SU-DHL-6 (cell line): ENCODE results near the gene ABCC12.

ENCODE experiments used
- H2AFZ ChIP-seq: fragments of 200-600 bp; sonication (generic); 2 replicates; pipeline ENCODE4 v1.6.1; 2014; ENCODE audit warnings: low read depth, mild to moderate bottlenecking, moderate library complexity, mixed read lengths, antibody characterized with exemption, low read length; ENCODE audit not compliant: severe bottlenecking
- H3F3A ChIP-seq: fragments of 200-600 bp; shearing (Covaris generic); 2 replicates; pipeline ENCODE4 v1.6.0; 2016; ENCODE audit warnings: antibody characterized with exemption, mild to moderate bottlenecking; ENCODE audit not compliant: insufficient read depth
- H3K27ac ChIP-seq: fragments of 200-600 bp; sonication (generic); 2 replicates; pipeline ENCODE4 v1.5.1; 2016; ENCODE audit warnings: low read depth, mild to moderate bottlenecking, low read length, moderate library complexity, mixed read lengths
- H3K27me3 ChIP-seq: fragments of 200-600 bp; sonication (generic), shearing (Covaris generic); 2 replicates; pipeline ENCODE4 v1.6.0; 2014; ENCODE audit warnings: mild to moderate bottlenecking, low read length
- H3K36me3 ChIP-seq: fragments of 200-600 bp; sonication (generic); 2 replicates; pipeline ENCODE4 v1.6.1; 2014; ENCODE audit warnings: mild to moderate bottlenecking, low read length, mixed read lengths
- H3K4me2 ChIP-seq: fragments of 300-600, 200-600 bp; shearing (Covaris generic), sonication (generic); 2 replicates; pipeline ENCODE4 v1.6.0; 2014; ENCODE audit warnings: low read length, low read depth, mild to moderate bottlenecking; ENCODE audit not compliant: poor library complexity, severe bottlenecking
- H3K4me3 ChIP-seq: fragments of 200-600 bp; sonication (generic); 2 replicates; pipeline ENCODE4 v1.5.1; 2014; ENCODE audit warnings: antibody characterized with exemption, low read length, mild to moderate bottlenecking, mixed read lengths; ENCODE audit not compliant: insufficient read depth, poor library complexity, severe bottlenecking
- H3K79me2 ChIP-seq: fragments of 200-600 bp; sonication (generic); 2 replicates; pipeline ENCODE4 v1.6.1; 2014; ENCODE audit warnings: mild to moderate bottlenecking, low read length, moderate library complexity; ENCODE audit not compliant: insufficient read depth
- H3K9ac ChIP-seq: fragments of 200-600 bp; sonication (generic); 2 replicates; pipeline ENCODE4 v1.7.0; 2014; ENCODE audit warnings: mild to moderate bottlenecking, low read length
- H3K9me2 ChIP-seq: fragments of 200-600 bp; sonication (generic); replicated peaks from 2 replicates; pipeline ENCODE4 v1.6.1; 2014; ENCODE audit warnings: low read length; ENCODE audit not compliant: insufficient read depth
- H3K9me3 ChIP-seq: fragments of 200-600 bp; sonication (generic); 2 replicates; pipeline ENCODE4 v1.6.1; 2014; ENCODE audit warnings: low read length, mixed read lengths; ENCODE audit not compliant: insufficient read depth
- H4K20me1 ChIP-seq: fragments of 200-600 bp; sonication (generic); 2 replicates; pipeline ENCODE4 v1.6.1; 2014; ENCODE audit warnings: low read depth, mild to moderate bottlenecking, antibody characterized with exemption, low read length, moderate library complexity, mixed read lengths
- EZH2phosphoT487 ChIP-seq: fragments of 200-600 bp; sonication (generic), shearing (Covaris generic); conservative IDR thresholded peaks from 2 replicates; pipeline ENCODE4 v1.6.1; 2018; ENCODE audit warnings: mild to moderate bottlenecking, antibody characterized with exemption, low read length, moderate library complexity, mixed read lengths
- TF ChIP-seq, protein P1 (sequence below): fragments of 200-600 bp; sonication (generic); IDR thresholded peaks from one replicate; pipeline ENCODE4 v1.5.1; 2017; ENCODE audit warnings: antibody characterized with exemption, mild to moderate bottlenecking, low read length, moderate library complexity; ENCODE audit not compliant: insufficient read depth, poor library complexity, severe bottlenecking

Gene ABCC12

DNA sequence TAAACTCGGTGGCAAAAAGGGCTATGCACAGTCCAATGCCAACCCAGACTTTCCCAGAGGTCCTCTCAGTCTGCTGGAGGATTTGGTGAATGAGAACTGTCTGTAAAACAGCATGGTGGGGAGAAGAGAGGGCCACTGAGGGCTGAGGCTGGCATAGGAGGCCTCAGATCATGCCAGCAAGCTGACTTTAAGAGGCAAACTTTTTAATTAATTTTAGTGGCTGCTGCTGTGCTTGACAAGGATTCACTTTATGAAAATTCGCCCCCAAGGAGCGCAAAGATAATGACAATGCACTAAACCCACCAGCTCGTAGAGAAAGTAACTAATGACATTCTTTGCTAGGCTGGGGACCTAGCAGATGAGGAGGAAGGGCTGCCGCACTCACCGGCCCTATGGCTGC, 15.0 kb downstream of the ABCC12 start:
- Histone ChIP-seq H3F3A (no peaks in the 10 kb centered on the region), H3K79me2 (no peaks in the 10 kb centered on the region), H3K27ac (no peak overlapping the region), H3K9me3 (no peaks in the 10 kb centered on the region), H3K36me3 (no peaks in the 10 kb centered on the region), H4K20me1 (no peaks in the 10 kb centered on the region), H3K9me2 (no peaks in the 10 kb centered on the region), H3K9ac (no peak overlapping the region), H2AFZ (no peak overlapping the region), H3K27me3 (no peaks in the 10 kb centered on the region), H3K4me2 (no peak overlapping the region), H3K4me3 (no peak overlapping the region)
- TF ChIP-seq, protein P1, sequence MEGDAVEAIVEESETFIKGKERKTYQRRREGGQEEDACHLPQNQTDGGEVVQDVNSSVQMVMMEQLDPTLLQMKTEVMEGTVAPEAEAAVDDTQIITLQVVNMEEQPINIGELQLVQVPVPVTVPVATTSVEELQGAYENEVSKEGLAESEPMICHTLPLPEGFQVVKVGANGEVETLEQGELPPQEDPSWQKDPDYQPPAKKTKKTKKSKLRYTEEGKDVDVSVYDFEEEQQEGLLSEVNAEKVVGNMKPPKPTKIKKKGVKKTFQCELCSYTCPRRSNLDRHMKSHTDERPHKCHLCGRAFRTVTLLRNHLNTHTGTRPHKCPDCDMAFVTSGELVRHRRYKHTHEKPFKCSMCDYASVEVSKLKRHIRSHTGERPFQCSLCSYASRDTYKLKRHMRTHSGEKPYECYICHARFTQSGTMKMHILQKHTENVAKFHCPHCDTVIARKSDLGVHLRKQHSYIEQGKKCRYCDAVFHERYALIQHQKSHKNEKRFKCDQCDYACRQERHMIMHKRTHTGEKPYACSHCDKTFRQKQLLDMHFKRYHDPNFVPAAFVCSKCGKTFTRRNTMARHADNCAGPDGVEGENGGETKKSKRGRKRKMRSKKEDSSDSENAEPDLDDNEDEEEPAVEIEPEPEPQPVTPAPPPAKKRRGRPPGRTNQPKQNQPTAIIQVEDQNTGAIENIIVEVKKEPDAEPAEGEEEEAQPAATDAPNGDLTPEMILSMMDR, result no peak
- no peak for TF ChIP-seq EZH2phosphoT487

DNA sequence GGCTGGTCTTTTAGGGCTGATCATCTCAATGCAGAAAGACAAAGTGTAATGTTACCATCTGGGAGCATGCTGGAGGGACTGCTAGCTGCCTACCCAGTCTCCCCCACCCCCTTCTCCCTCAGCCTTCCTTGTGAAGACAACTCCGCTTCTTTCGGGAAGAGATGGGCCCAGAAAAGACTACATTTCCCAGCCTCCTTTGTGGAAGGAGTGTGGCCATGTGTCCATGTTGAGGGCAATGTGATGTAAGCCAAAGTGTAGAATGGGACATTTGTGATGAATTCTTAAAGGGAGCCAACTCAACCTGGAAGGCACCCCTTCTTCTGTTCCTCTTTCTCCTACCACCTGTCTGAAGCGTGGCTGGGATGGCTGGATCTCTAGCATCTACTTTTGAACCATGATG, 16.3 kb downstream of the ABCC12 start:
- Histone ChIP-seq H3K27ac (no peak overlapping the region), H3K79me2 (no peaks in the 10 kb centered on the region), H2AFZ (no peak overlapping the region), H3K9me2 (no peaks in the 10 kb centered on the region), H4K20me1 (no peaks in the 10 kb centered on the region), H3K9ac (no peak overlapping the region), H3K4me3 (no peak overlapping the region), H3F3A (no peaks in the 10 kb centered on the region), H3K36me3 (no peaks in the 10 kb centered on the region), H3K4me2 (no peak overlapping the region), H3K27me3 (no peaks in the 10 kb centered on the region), H3K9me3 (no peaks in the 10 kb centered on the region)
- no peak for TF ChIP-seq EZH2phosphoT487
- TF ChIP-seq, protein P1, result no peak

DNA sequence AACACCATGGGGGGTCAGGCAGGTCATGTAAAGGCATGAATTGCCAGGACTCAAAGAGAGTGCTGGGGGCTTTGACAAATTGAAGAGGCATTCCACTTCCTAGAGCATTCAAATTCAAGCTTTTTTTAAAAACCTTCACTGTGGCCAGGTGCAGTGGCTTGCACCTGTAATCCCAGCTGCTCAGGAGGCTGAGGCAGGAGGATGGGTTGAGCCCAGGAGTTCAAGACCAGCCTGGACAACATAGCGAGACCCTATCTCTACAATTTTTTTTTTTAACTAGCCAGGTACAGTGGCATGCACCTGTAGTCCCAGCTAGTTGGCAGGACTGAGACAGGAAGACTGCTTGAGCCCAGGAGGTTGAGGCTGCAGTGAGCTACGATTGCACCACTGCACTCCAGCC, 17.2 kb downstream of the ABCC12 start:
- TF ChIP-seq EZH2phosphoT487, result no peak
- TF ChIP-seq, protein P1, result no peak
- Histone ChIP-seq H4K20me1 (no peaks in the 10 kb centered on the region), H3K27ac (no peak overlapping the region), H3K9me2 (no peaks in the 10 kb centered on the region), H3K36me3 (no peaks in the 10 kb centered on the region), H3K4me2 (no peak overlapping the region), H3K79me2 (no peaks in the 10 kb centered on the region), H3F3A (no peaks in the 10 kb centered on the region), H2AFZ (no peak overlapping the region), H3K27me3 (no peaks in the 10 kb centered on the region), H3K4me3 (no peak overlapping the region), H3K9ac (no peak overlapping the region), H3K9me3 (no peaks in the 10 kb centered on the region)

DNA sequence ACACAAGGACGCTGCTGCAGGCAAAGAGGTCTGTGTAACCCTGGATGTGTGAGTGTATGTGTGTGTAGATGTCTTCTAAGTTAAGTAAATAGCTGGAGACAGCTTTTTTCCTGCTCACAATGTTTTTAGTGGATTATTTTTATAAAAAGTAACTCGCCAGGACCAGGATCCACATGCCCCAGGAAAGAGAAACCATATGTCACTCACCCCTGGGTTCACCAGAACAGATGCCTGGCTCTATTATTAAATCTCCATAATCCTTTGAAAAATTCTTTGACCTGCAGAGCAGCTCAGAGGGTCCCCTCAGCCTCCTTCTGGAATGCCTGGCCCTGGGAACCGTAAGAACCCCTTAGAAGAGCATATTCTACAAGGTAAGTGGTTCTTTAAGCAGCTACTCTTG, 18.0 kb downstream of the ABCC12 start:
- Histone ChIP-seq H3K79me2 (no peaks in the 10 kb centered on the region), H3K27me3 (no peaks in the 10 kb centered on the region), H3K27ac (no peak overlapping the region), H3K9me3 (no peaks in the 10 kb centered on the region), H3K36me3 (no peaks in the 10 kb centered on the region), H3K9ac (no peak overlapping the region), H3K9me2 (no peaks in the 10 kb centered on the region), H3F3A (no peaks in the 10 kb centered on the region), H2AFZ (no peak overlapping the region), H4K20me1 (no peaks in the 10 kb centered on the region), H3K4me3 (no peak overlapping the region), H3K4me2 (no peak overlapping the region)
- no peak for TF ChIP-seq EZH2phosphoT487
